Right lobe of liver (tissue), 6 donors: ENCODE results near the gene KIF6. TPM values are rescaled to one million over a fixed set of nuclear protein-coding genes. Genes with fewer than 3 reads are reported as not detected.

Experiments
- ATAC-seq, 4 donors: fragments of 200-7000 bp; cut with Tn5 transposase; one replicate each; pipeline ENCODE4 v1.9.1; 2020; ENCODE audit warnings: mild to moderate bottlenecking in 4 of 4, moderate library complexity in 4 of 4
- DNase-seq, 3 donors: peaks; one replicate each; pipeline ENCODE4 v3.0.0-alpha.2; 2020
- H3K27ac ChIP-seq, 3 donors: fragments of 200-600 bp; one replicate each; pipeline ENCODE4 v1.8.0; 2022
- H3K27me3 ChIP-seq, 2 donors: fragments of 200-600 bp; one replicate each; pipeline ENCODE4 v1.8.0; 2022
- H3K36me3 ChIP-seq, 4 donors: fragments of 200-600 bp; sonication (generic) in 1 of 4; one replicate each; pipeline versions ENCODE4 v1.5.1 to v1.8.0; 2017 to 2022; ENCODE audit warnings: control low read depth in 1 of 4
- H3K4me1 ChIP-seq, 4 donors: fragments of 200-600 bp; sonication (generic) in 1 of 4; one replicate each; pipeline versions ENCODE4 v1.5.1 to v1.8.0; 2017 to 2022; ENCODE audit warnings: control low read depth in 1 of 4
- H3K4me3 ChIP-seq, 3 donors: fragments of 200-600 bp; one replicate each; pipeline ENCODE4 v1.8.0; 2022
- H3K9me3 ChIP-seq, 4 donors: fragments of 200-600 bp; sonication (generic) in 1 of 4; one replicate each; pipeline versions ENCODE4 v1.5.1 to v1.8.0; 2017 to 2022; ENCODE audit warnings: control low read depth in 1 of 4
- CTCF ChIP-seq, 4 donors: fragments of 200-600 bp in 3 of 4; fragments of 450-650 bp in 1 of 4; IDR thresholded peaks; one replicate each; pipeline versions ENCODE4 v1.5.1 to v1.8.0; 2016 to 2022; ENCODE audit warnings: antibody characterized with exemption in 4 of 4, mild to moderate bottlenecking in 2 of 4
- POLR2A ChIP-seq: fragments of 450-650 bp; IDR thresholded peaks from one replicate; pipeline ENCODE4 v1.6.1; 2017; ENCODE audit warnings: antibody characterized with exemption, mild to moderate bottlenecking
- WGBS: methylation state at CpG from one replicate; pipeline ENCODE4 v1.1.6; 2018; ENCODE audit warnings: low coverage, low lambda C conversion rate; ENCODE audit not compliant: insufficient coverage; ENCODE audit errors: missing lambda C conversion rate; 5-methylcytosine and 5-hydroxymethylcytosine counted together
- intact Hi-C, 2 donors: fragments of 100-400 bp; cut with DNase I; formaldehyde crosslinking; loops; one replicate each; pipeline versions ENCODE4 v1.11.2 to v1.14.1; 2022
- total RNA-seq, 6 experiments: library from RNA; depleted of rRNA in 2 of 6; stranded (reverse); fragments of >200 nt in 2 of 6; fragmentation: NEBNext Ultra II Directional in 3 of 6; extraction: Animal tissue kit (Norgen Biotek cat#: 25700) in 3 of 6; gene quantifications; one replicate each; pipeline versions ENCODE4 v1.1.0 to v1.2.4, GENCODE V29; 2016 to 2023
- donor health status: DM: no; HTN: yes; CAD: no.
- donor health status: DM: no; HTN: no; CAD: no.
- donor health status: DM: no; HTN: no; CAD: no.
- donor health status: DM: no; HTN: yes; CAD: no.
- donor health status: DM: no; HTN: yes; CAD: no.

The KIF6 gene
- total RNA-seq, 6 experiments from 2014 or later: 0.18 to 0.83 (median 0.37) TPM; not detected in 2

- Histone ChIP-seq H3K4me1 (no peaks in the 10 kb centered on the region), H3K27ac (no peak overlapping the region), H3K36me3 (no peaks in the 10 kb centered on the region), H3K4me3 (no peak overlapping the region), H3K9me3 (no peaks in the 10 kb centered on the region), H3K27me3 (no peaks in the 10 kb centered on the region)
- TF ChIP-seq POLR2A (no peak), CTCF (IDR thresholded peaks at IDR 0.05) (no peak)
- WGBS: 72% methylated on average over 3 of the region's 3 CpGs
- DNase-seq (no peak), ATAC-seq (no peak)
- intact Hi-C loops: no loop called here
Observed at GRCh38 chr6:39470506-39470905, 254.7 kb downstream of the KIF6 start.

GRCh38 chr6:39468385-39468784 lies 256.8 kb downstream of the KIF6 start:
- 33% methylated on average over 1 of the region's 1 CpG for WGBS

GRCh38 chr6:39466631-39467030 lies 258.6 kb downstream of the KIF6 start:
- Histone ChIP-seq H3K4me1 (no peaks in the 10 kb centered on the region), H3K27ac (no peak overlapping the region), H3K4me3 (no peak overlapping the region), H3K27me3 (no peaks in the 10 kb centered on the region), H3K9me3 (no peaks in the 10 kb centered on the region), H3K36me3 (no peaks in the 10 kb centered on the region)
- DNase-seq (no peak), ATAC-seq (no peak)
- intact Hi-C loops: no loop called here
- no CpG with 5 or more reads among the region's 1 CpG for WGBS
- TF ChIP-seq POLR2A: no peak
- TF ChIP-seq CTCF (IDR thresholded peaks at IDR 0.05): no peak

More at GRCh38 chr6:39468385-39468784, 256.8 kb downstream of the KIF6 start:
- Histone ChIP-seq H3K4me3 (no peak overlapping the region), H3K4me1 (no peaks in the 10 kb centered on the region), H3K27ac (no peak overlapping the region), H3K27me3 (no peaks in the 10 kb centered on the region), H3K9me3 (no peaks in the 10 kb centered on the region), H3K36me3 (no peaks in the 10 kb centered on the region)
- DNase-seq (no peak), ATAC-seq (no peak)
- TF ChIP-seq CTCF (IDR thresholded peaks at IDR 0.05) (no peak), POLR2A (no peak)
- intact Hi-C loops: no loop called here

- ATAC-seq: no peak
- no peak for TF ChIP-seq POLR2A
- no peak for TF ChIP-seq CTCF (IDR thresholded peaks at IDR 0.05)
Observed at GRCh38 chr6:39465539-39465938, 259.7 kb downstream of the KIF6 start.

GRCh38 chr6:39464067-39464466 lies 261.1 kb downstream of the KIF6 start:
- WGBS: 74% methylated on average over 5 of the region's 5 CpGs
- ATAC-seq (no peak), DNase-seq (no peak)
- Histone ChIP-seq H3K27me3 (no peaks in the 10 kb centered on the region), H3K36me3 (no peaks in the 10 kb centered on the region), H3K27ac (no peak overlapping the region), H3K4me1 (no peaks in the 10 kb centered on the region), H3K4me3 (no peak overlapping the region), H3K9me3 (no peaks in the 10 kb centered on the region)
- intact Hi-C loops: no loop called here
- TF ChIP-seq POLR2A: no peak
- no peak for TF ChIP-seq CTCF (IDR thresholded peaks at IDR 0.05)

More at GRCh38 chr6:39465539-39465938, 259.7 kb downstream of the KIF6 start:
- intact Hi-C loops: no loop called here
- no peaks in the 10 kb centered on the region for H3K36me3 ChIP-seq
- no peak for DNase-seq
- H3K4me1 ChIP-seq: no peaks in the 10 kb centered on the region
- H3K27me3 ChIP-seq: no peaks in the 10 kb centered on the region
- H3K9me3 ChIP-seq: no peaks in the 10 kb centered on the region
- no peak overlapping the region for H3K27ac ChIP-seq
- no peak overlapping the region for H3K4me3 ChIP-seq
- WGBS: 36% methylated on average over 1 of the region's 1 CpG
